Keratinocyte (primary cell): ENCODE results near the gene C5AR1. TPM values are rescaled to one million over a fixed set of nuclear protein-coding genes. Genes with fewer than 3 reads are reported as not detected.
"Not testable (repeated sequence)": the region's sequence is repeated elsewhere in the genome, so short reads cannot be mapped to it uniquely, and the experiment has no call there.

Experiments used
- DNase-seq: peaks from one replicate; pipeline ENCODE4 v3.0.0-alpha.2; 2011; ENCODE audit warnings: low read depth, missing footprints, low spot score
- FAIRE-seq: peaks from 2 replicates; lab custom pipeline; 2011; peaks lifted over from hg19 to GRCh38; lab: Jason Lieb, UNC
- H2AFZ ChIP-seq: 2 replicates; pipeline ENCODE4 v1.6.0; 2012; ENCODE audit warnings: low read length, control low read depth, inconsistent platforms; ENCODE audit not compliant: control insufficient read depth
- H3K27ac ChIP-seq: 2 replicates; pipeline ENCODE4 v1.5.1; 2011; ENCODE audit warnings: low read length; ENCODE audit not compliant: control insufficient read depth, insufficient read depth
- H3K27me3 ChIP-seq: 3 replicates; pipeline ENCODE4 v1.6.0; 2011; ENCODE audit warnings: low read length; ENCODE audit not compliant: control insufficient read depth, insufficient read depth; ENCODE audit errors: extremely low read depth
- H3K36me3 ChIP-seq, 2 experiments: 2 replicates in 1 of 2; 3 replicates in 1 of 2; pipeline ENCODE4 v1.5.1; 2011; ENCODE audit warnings: low read length in 2 of 2, mild to moderate bottlenecking in 1 of 2; ENCODE audit not compliant: control insufficient read depth in 2 of 2, insufficient read depth in 2 of 2; ENCODE audit errors: extremely low read depth in 1 of 2
- H3K4me1 ChIP-seq: 3 replicates; pipeline ENCODE4 v1.5.1; 2011; ENCODE audit warnings: low read length; ENCODE audit not compliant: control insufficient read depth, insufficient read depth; ENCODE audit errors: extremely low read depth
- H3K4me2 ChIP-seq: 3 replicates; pipeline ENCODE4 v1.6.0; 2011; ENCODE audit warnings: low read depth, low read length; ENCODE audit not compliant: control insufficient read depth, insufficient read depth; ENCODE audit errors: extremely low read depth
- H3K4me3 ChIP-seq, 3 experiments: fragments of 200-600 bp in 1 of 3; sonication (generic) in 1 of 3; 2 replicates in 2 of 3; 3 replicates in 1 of 3; pipeline ENCODE4 v1.5.1; 2011 to 2016; ENCODE audit warnings: low read length in 3 of 3, mild to moderate bottlenecking in 3 of 3, control low read depth in 2 of 3, inconsistent platforms in 1 of 3, low read depth in 1 of 3, mixed read lengths in 1 of 3, mixed run types in 1 of 3, moderate library complexity in 1 of 3; ENCODE audit not compliant: control insufficient read depth in 2 of 3, insufficient read depth in 2 of 3; ENCODE audit errors: extremely low read depth in 1 of 3
- H3K79me2 ChIP-seq: 2 replicates; pipeline ENCODE4 v1.6.0; 2012; ENCODE audit warnings: low read length; ENCODE audit not compliant: control insufficient read depth, insufficient read depth
- H3K9ac ChIP-seq: 3 replicates; pipeline ENCODE4 v1.6.0; 2011; ENCODE audit warnings: low read length; ENCODE audit not compliant: control insufficient read depth, insufficient read depth; ENCODE audit errors: extremely low read depth
- H3K9me1 ChIP-seq: 3 replicates; pipeline ENCODE4 v1.6.0; 2011; ENCODE audit warnings: low read length; ENCODE audit not compliant: control insufficient read depth, insufficient read depth; ENCODE audit errors: extremely low read depth
- H3K9me3 ChIP-seq: 2 replicates; pipeline ENCODE4 v1.5.1; 2012; ENCODE audit warnings: low read depth, low read length; ENCODE audit not compliant: control insufficient read depth
- H4K20me1 ChIP-seq: 3 replicates; pipeline ENCODE4 v1.6.0; 2011; ENCODE audit warnings: low read length; ENCODE audit not compliant: control insufficient read depth, insufficient read depth; ENCODE audit errors: extremely low read depth
- EZH2 ChIP-seq: IDR thresholded peaks from one replicate; pipeline ENCODE4 v1.6.1; 2012; ENCODE audit warnings: inconsistent platforms, mild to moderate bottlenecking, low read length, moderate library complexity
- dilution Hi-C: fragments of 300-500 bp; cut with MboI; formaldehyde crosslinking; loops from one replicate; pipeline ENCODE4 v1.7.0; 2020; ENCODE audit warnings: low sequenced_read_pairs; ENCODE audit not compliant: extremely low pct_ligation_motif_present
- polyA minus RNA-seq, 3 experiments: library from RNA; depleted of rRNA, polyadenylated mRNA; stranded (reverse); fragments of >200 nt; gene quantifications; 1 replicate in 1 of 3; 2 replicates in 1 of 3; 3 replicates in 1 of 3; pipeline ENCODE4 v1.2.3, GENCODE V29; 2011
- polyA plus RNA-seq, 5 experiments: library from polyadenylated mRNA; depleted of rRNA in 3 of 5; stranded (reverse) in 3 of 5; stranded (forward) in 1 of 5; unstranded in 1 of 5; fragments of >200 nt; gene quantifications; 1 replicate in 1 of 5; 2 replicates in 3 of 5; 3 replicates in 1 of 5; pipeline versions ENCODE4 v1.2.1 to v1.2.3, GENCODE V29; 2011 to 2012; ENCODE audit warnings: missing spikeins in 2 of 5, low read depth in 1 of 5, low replicate concordance in 1 of 5
- TF ChIP-seq, protein P1 (sequence below), 3 experiments: IDR thresholded peaks in 1 of 3; conservative IDR thresholded peaks in 1 of 3; optimal IDR thresholded peaks in 1 of 3; 2 replicates in 2 of 3; 3 replicates in 1 of 3; pipeline versions ENCODE3 to v1.5.1; 2011; ENCODE audit warnings: low read length in 3 of 3, mild to moderate bottlenecking in 3 of 3, moderate library complexity in 2 of 3, control low read depth in 1 of 3, inconsistent platforms in 1 of 3; ENCODE audit not compliant: insufficient read depth in 2 of 3; ENCODE audit errors: extremely low read depth in 1 of 3

C5AR1 gene
- polyA plus RNA-seq: 0.15 to 0.63 TPM (median 0.42 TPM) in 3 replicates
- polyA plus RNA-seq (2011; ENCODE audit: low read depth): not detected
- 0.05 and 0.18 TPM in 2 replicates for polyA plus RNA-seq (2011; cell fraction: cytosol; rRNA removed)
- polyA plus RNA-seq (2011; cell fraction: nucleus; rRNA removed): 2.4 and 3.6 TPM in 2 replicates
- 0.07 and 0.85 TPM in 2 replicates for polyA plus RNA-seq (2012; ENCODE audit: low replicate concordance)
- polyA minus RNA-seq: 0.56 to 0.58 TPM in 2 of 3 replicates, not detected in the other
- 5.2 TPM for polyA minus RNA-seq (2011; cell fraction: cytosol; rRNA and poly(A)+ RNA removed)
- 0.21 and 0.62 TPM in 2 replicates for polyA minus RNA-seq (2011; cell fraction: nucleus; rRNA and poly(A)+ RNA removed)

DNA sequence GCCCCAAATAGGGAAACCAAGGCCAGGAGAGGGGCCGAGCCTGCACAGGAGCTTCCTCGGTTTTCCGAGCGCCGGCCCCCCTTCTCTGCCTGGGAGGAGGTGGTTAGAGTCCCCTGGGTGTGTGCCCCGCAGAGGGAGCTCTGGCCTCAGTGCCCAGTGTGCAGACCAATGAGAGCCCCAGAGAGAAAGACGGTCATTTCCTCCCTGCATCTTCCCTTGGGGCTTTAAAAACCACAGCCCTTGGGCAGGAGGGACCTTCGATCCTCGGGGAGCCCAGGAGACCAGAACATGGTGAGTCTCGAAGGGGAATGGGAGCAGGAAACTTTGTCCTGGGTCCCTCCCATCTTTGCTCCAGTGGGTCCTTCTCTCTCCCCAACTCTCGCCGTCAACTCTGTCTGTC is at the start of gene C5AR1:
TSS of gene C5AR1 (plus strand) at position 254 of the 400 bp plus-strand sequence. CDS start at position 289, 35 bp downstream.
- no peak within 1 kb of the TSS for H3K9ac ChIP-seq
- FAIRE-seq (no peak), DNase-seq (no peak)
- no peaks in the 10 kb centered on the region for H3K9me1 ChIP-seq
- H3K79me2 ChIP-seq: no peaks in the 10 kb centered on the region
- H3K4me1 ChIP-seq: peaks cover 3% of the 10 kb centered on the region
- H3K36me3 ChIP-seq: no peaks in the 10 kb centered on the region
- no peaks in the 10 kb centered on the region for H3K9me3 ChIP-seq
- TF ChIP-seq, protein P1, sequence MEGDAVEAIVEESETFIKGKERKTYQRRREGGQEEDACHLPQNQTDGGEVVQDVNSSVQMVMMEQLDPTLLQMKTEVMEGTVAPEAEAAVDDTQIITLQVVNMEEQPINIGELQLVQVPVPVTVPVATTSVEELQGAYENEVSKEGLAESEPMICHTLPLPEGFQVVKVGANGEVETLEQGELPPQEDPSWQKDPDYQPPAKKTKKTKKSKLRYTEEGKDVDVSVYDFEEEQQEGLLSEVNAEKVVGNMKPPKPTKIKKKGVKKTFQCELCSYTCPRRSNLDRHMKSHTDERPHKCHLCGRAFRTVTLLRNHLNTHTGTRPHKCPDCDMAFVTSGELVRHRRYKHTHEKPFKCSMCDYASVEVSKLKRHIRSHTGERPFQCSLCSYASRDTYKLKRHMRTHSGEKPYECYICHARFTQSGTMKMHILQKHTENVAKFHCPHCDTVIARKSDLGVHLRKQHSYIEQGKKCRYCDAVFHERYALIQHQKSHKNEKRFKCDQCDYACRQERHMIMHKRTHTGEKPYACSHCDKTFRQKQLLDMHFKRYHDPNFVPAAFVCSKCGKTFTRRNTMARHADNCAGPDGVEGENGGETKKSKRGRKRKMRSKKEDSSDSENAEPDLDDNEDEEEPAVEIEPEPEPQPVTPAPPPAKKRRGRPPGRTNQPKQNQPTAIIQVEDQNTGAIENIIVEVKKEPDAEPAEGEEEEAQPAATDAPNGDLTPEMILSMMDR (optimal IDR thresholded peaks at IDR 0.05 in 1 of 3, IDR thresholded peaks at IDR 0.05 in 1 of 3, conservative IDR thresholded peaks at IDR 0.05 in 1 of 3; ENCODE audit: extremely low read depth in 1 of 3, insufficient read depth in 2 of 3, low read length in 3 of 3): no peak
- no peak for TF ChIP-seq EZH2
- no peak within 1 kb of the TSS for H3K4me3 ChIP-seq
- dilution Hi-C loops: no loop called here
- no peak within 1 kb of the TSS for H3K4me2 ChIP-seq
- peaks cover 3% of the 10 kb centered on the region for H3K27me3 ChIP-seq
- H4K20me1 ChIP-seq: no peaks in the 10 kb centered on the region
- H3K27ac ChIP-seq: no peak within 1 kb of the TSS
- no peak within 1 kb of the TSS for H2AFZ ChIP-seq

DNA sequence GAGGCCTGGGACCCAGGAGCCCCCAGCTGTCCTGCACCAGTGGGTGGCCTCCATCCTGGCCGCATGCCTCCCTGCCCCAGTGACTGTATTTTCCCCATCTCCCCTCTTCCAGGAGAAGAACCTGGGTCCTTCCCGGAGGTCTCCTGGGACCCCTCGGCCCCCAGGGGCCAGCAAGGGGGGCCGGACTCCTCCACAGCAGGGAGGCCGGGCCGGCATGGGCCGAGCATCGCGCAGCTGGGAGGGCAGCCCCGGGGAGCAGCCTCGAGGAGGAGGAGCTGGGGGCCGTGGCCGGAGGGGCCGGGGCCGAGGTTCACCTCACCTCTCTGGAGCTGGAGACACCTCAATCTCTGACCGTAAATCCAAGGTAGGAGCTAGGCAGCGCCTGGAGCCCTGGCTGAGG is 49.2 kb upstream of the C5AR1 start:
- dilution Hi-C loops: no loop called here
- H3K9ac ChIP-seq: no peak overlapping the region

GRCh38 chr19:47261946-47262793 is 47.5 kb upstream of the C5AR1 start:
- H3K9me1 ChIP-seq, DNase-seq, FAIRE-seq, H2AFZ ChIP-seq, H3K9me3 ChIP-seq, H3K4me2 ChIP-seq, H3K9ac ChIP-seq, H3K27ac ChIP-seq, H3K4me3 ChIP-seq, H3K79me2 ChIP-seq, dilution Hi-C loops, H3K27me3 ChIP-seq, H3K4me1 ChIP-seq, H4K20me1 ChIP-seq: not testable (repeated sequence)
- H3K36me3 ChIP-seq: peaks cover 20 to 40% of the 10 kb centered on the region in 2 experiments

More for the DNA sequence above, 49.2 kb upstream of the C5AR1 start:
- Histone ChIP-seq H2AFZ (no peak overlapping the region), H3K4me1 (peaks cover 13% of the 10 kb centered on the region), H3K36me3 (peaks cover 20 to 40% of the 10 kb centered on the region in 2 experiments), H3K9me1 (no peaks in the 10 kb centered on the region), H3K9me3 (no peaks in the 10 kb centered on the region), H3K4me3 (no peak overlapping the region), H3K4me2 (no peak overlapping the region), H3K27ac (no peak overlapping the region), H4K20me1 (no peaks in the 10 kb centered on the region), H3K27me3 (no peaks in the 10 kb centered on the region), H3K79me2 (peaks cover 6% of the 10 kb centered on the region)
- FAIRE-seq (no peak), DNase-seq (no peak)
- TF ChIP-seq, protein P1 (optimal IDR thresholded peaks at IDR 0.05 in 1 of 3, IDR thresholded peaks at IDR 0.05 in 1 of 3, conservative IDR thresholded peaks at IDR 0.05 in 1 of 3; ENCODE audit: extremely low read depth in 1 of 3, insufficient read depth in 2 of 3, low read length in 3 of 3): no peak
- TF ChIP-seq EZH2: no peak
